Ectodermal cell (in vitro differentiated cells): ENCODE measurements around the gene TMIGD1. TPM values are rescaled to one million over a fixed set of nuclear protein-coding genes. Genes with fewer than 3 reads are reported as not detected.

Source experiments
- H3K27ac ChIP-seq: 2 replicates; pipeline ENCODE4 v1.7.0; 2013; ENCODE audit warnings: mild to moderate bottlenecking, low read depth, low read length; ENCODE audit not compliant: insufficient read depth, poor library complexity, severe bottlenecking
- H3K27me3 ChIP-seq: 2 replicates; pipeline ENCODE4 v1.7.0; 2013; ENCODE audit warnings: mild to moderate bottlenecking, low read length; ENCODE audit not compliant: insufficient read depth, control insufficient read depth, poor library complexity, severe bottlenecking
- H3K36me3 ChIP-seq: one replicate; pipeline ENCODE4 v1.7.0; 2013; ENCODE audit warnings: low read length; ENCODE audit not compliant: control insufficient read depth, insufficient read depth
- H3K4me1 ChIP-seq: one replicate; pipeline ENCODE4 v1.7.0; 2013; ENCODE audit warnings: low read length; ENCODE audit not compliant: control insufficient read depth, insufficient read depth
- H3K4me3 ChIP-seq: 2 replicates; pipeline ENCODE4 v1.7.0; 2013; ENCODE audit warnings: low read depth, low read length, control low read depth; ENCODE audit not compliant: insufficient read depth
- H3K9me3 ChIP-seq: 2 replicates; pipeline ENCODE4 v1.7.0; 2013; ENCODE audit warnings: mild to moderate bottlenecking, low read length, moderate library complexity; ENCODE audit not compliant: control insufficient read depth
- WGBS, 2 experiments: methylation state at CpG; one replicate each; pipeline ENCODE4 v1.1.7; 2013; ENCODE audit warnings: missing lambda C conversion rate in 2 of 2; 5-methylcytosine and 5-hydroxymethylcytosine counted together
- polyA plus RNA-seq, 4 experiments: library from polyadenylated mRNA; stranded (reverse); fragments of 50-300 nt; gene quantifications; one replicate each; pipeline ENCODE4 v1.2.3, GENCODE V29; 2013

TMIGD1 gene
- polyA plus RNA-seq (2013, experiment 1 of 4), result not detected
- polyA plus RNA-seq (2013, experiment 2 of 4), result not detected
- polyA plus RNA-seq (2013, experiment 3 of 4), result not detected
- not detected for polyA plus RNA-seq (2013, experiment 4 of 4)

GRCh38 chr17:30333503-30334360 is at the start of gene TMIGD1:
Gene TMIGD1, minus strand, starts transcription at chr17:30334057. Its CDS starts 1,924 bp downstream, at chr17:30332133.
- no peak within 1 kb of the TSS for H3K4me3 ChIP-seq
- no peaks in the 10 kb centered on the region for H3K4me1 ChIP-seq
- H3K9me3 ChIP-seq, result no peaks in the 10 kb centered on the region
- 92 to 95% methylated on average over 8 of the region's 9 CpGs for WGBS, 2 experiments
- no peaks in the 10 kb centered on the region for H3K36me3 ChIP-seq
- H3K27ac ChIP-seq, result no peak within 1 kb of the TSS
- H3K27me3 ChIP-seq, result no peaks in the 10 kb centered on the region

GRCh38 chr17:30382345-30382744 is 48.5 kb upstream of the TMIGD1 start:
- Histone ChIP-seq H3K27ac (no peak overlapping the region), H3K4me1 (peaks cover 19% of the 10 kb centered on the region), H3K4me3 (no peak overlapping the region), H3K9me3 (no peaks in the 10 kb centered on the region), H3K36me3 (peaks cover 14% of the 10 kb centered on the region), H3K27me3 (peaks cover 27% of the 10 kb centered on the region)
- WGBS, 2 experiments, result 87% methylated on average over 1 of the region's 1 CpG; no CpG with 5 or more reads in 1 of the 2 experiments

- Histone ChIP-seq H3K4me3 (no peak overlapping the region), H3K27me3 (peaks cover 31% of the 10 kb centered on the region), H3K9me3 (no peaks in the 10 kb centered on the region), H3K4me1 (peaks cover 30% of the 10 kb centered on the region), H3K36me3 (peaks cover 4% of the 10 kb centered on the region), H3K27ac (no peak overlapping the region)
- 83 to 94% methylated on average over 1 to 2 of the region's 2 CpGs for WGBS, 2 experiments
Measured at GRCh38 chr17:30381340-30381659, 47.4 kb upstream of the TMIGD1 start.

GRCh38 chr17:30380643-30381339 is 46.9 kb upstream of the TMIGD1 start:
- Histone ChIP-seq H3K27me3 (peaks cover 32% of the 10 kb centered on the region), H3K36me3 (no peaks in the 10 kb centered on the region), H3K4me3 (no peak overlapping the region), H3K27ac (no peak overlapping the region), H3K9me3 (no peaks in the 10 kb centered on the region), H3K4me1 (peaks cover 31% of the 10 kb centered on the region)
- WGBS, 2 experiments, result 82% methylated on average over 5 to 7 of the region's 7 CpGs

- Histone ChIP-seq H3K27ac (no peak overlapping the region), H3K27me3 (peaks cover 35% of the 10 kb centered on the region), H3K4me3 (peak overlapping the region; percentile 89), H3K4me1 (peaks cover 31% of the 10 kb centered on the region), H3K9me3 (no peaks in the 10 kb centered on the region), H3K36me3 (no peaks in the 10 kb centered on the region)
- 15 to 17% methylated on average over 4 to 5 of the region's 5 CpGs for WGBS, 2 experiments
Measured at GRCh38 chr17:30379903-30380381, 46.1 kb upstream of the TMIGD1 start.

- no peaks in the 10 kb centered on the region for H3K36me3 ChIP-seq
- H3K4me1 ChIP-seq, result peaks cover 31% of the 10 kb centered on the region
- no peaks in the 10 kb centered on the region for H3K9me3 ChIP-seq
- H3K27me3 ChIP-seq, result peaks cover 35% of the 10 kb centered on the region
- peak overlapping the region; percentile 89 for H3K4me3 ChIP-seq
- 0% methylated on average over 68 of the region's 68 CpGs for WGBS, 2 experiments
- H3K27ac ChIP-seq, result no peak overlapping the region
Measured at GRCh38 chr17:30379303-30379902, 45.5 kb upstream of the TMIGD1 start.

- Histone ChIP-seq H3K4me3 (peak within 1 kb of the TSS; percentile 89), H3K9me3 (no peaks in the 10 kb centered on the region), H3K27ac (no peak within 1 kb of the TSS), H3K36me3 (no peaks in the 10 kb centered on the region), H3K27me3 (peaks cover 35% of the 10 kb centered on the region), H3K4me1 (peaks cover 31% of the 10 kb centered on the region)
- WGBS, 2 experiments, result 0% methylated on average over 59 of the region's 59 CpGs
Measured at GRCh38 chr17:30378825-30379302, 45.0 kb upstream of the TMIGD1 start, which contains the start of gene CPD. Gene CPD, plus strand, starts transcription at chr17:30378927. Its CDS starts 54 bp downstream, at chr17:30378981.

GRCh38 chr17:30378241-30378824 is 44.5 kb upstream of the TMIGD1 start:
- peaks cover 31% of the 10 kb centered on the region for H3K4me1 ChIP-seq

GRCh38 chr17:30377574-30378240 is 43.9 kb upstream of the TMIGD1 start:
- Histone ChIP-seq H3K4me1 (peaks cover 31% of the 10 kb centered on the region), H3K9me3 (no peaks in the 10 kb centered on the region), H3K4me3 (peak overlapping the region; percentile 89), H3K27ac (no peak overlapping the region), H3K36me3 (no peaks in the 10 kb centered on the region), H3K27me3 (peaks cover 35% of the 10 kb centered on the region)
- WGBS, 2 experiments, result 82% methylated on average over 11 of the region's 11 CpGs

More at GRCh38 chr17:30378241-30378824, 44.5 kb upstream of the TMIGD1 start:
- WGBS, 2 experiments, result 13 to 16% methylated on average over 31 of the region's 31 CpGs
- Histone ChIP-seq H3K4me3 (peak overlapping the region; percentile 89), H3K36me3 (no peaks in the 10 kb centered on the region), H3K9me3 (no peaks in the 10 kb centered on the region), H3K27me3 (peaks cover 35% of the 10 kb centered on the region), H3K27ac (no peak overlapping the region)
